NCI-H187 (cell line): Measurements from ENCODE around the gene PNMA8A.
A peak's percentile ranks its signal among the peaks of the same experiment; 100 is the strongest.

Experiments
- DNase-seq, 2 experiments: peaks; one replicate each; lab custom pipeline; 2025; lab: John Stamatoyannopoulos, UW

PNMA8A gene

GRCh38 chr19:46492841-46493235 is 21.5 kb upstream of the PNMA8A start:
- no peak for DNase-seq

- DNase-seq = no peak
Observed at GRCh38 chr19:46491975-46492682, 20.8 kb upstream of the PNMA8A start.

GRCh38 chr19:46490774-46491173 is 19.4 kb upstream of the PNMA8A start:
- no peak for DNase-seq

- DNase-seq = no peak
Observed at GRCh38 chr19:46489445-46490272, 18.3 kb upstream of the PNMA8A start.

- no peak for DNase-seq
Observed at GRCh38 chr19:46488551-46488950, 17.2 kb upstream of the PNMA8A start.

- peak; percentile 38 to 63 for DNase-seq
Observed at GRCh38 chr19:46487802-46488445, 16.6 kb upstream of the PNMA8A start.

GRCh38 chr19:46487178-46487801 is 15.9 kb upstream of the PNMA8A start:
- no peak for DNase-seq

- no peak for DNase-seq
Observed at GRCh38 chr19:46486358-46486757, 15.0 kb upstream of the PNMA8A start.

GRCh38 chr19:46484656-46485055 is 13.3 kb upstream of the PNMA8A start:
- no peak for DNase-seq

GRCh38 chr19:46482631-46483030 is 11.3 kb upstream of the PNMA8A start:
- DNase-seq = no peak

- no peak for DNase-seq
Observed at GRCh38 chr19:46481947-46482346, 10.6 kb upstream of the PNMA8A start.

GRCh38 chr19:46481223-46481848 is 10.0 kb upstream of the PNMA8A start:
- DNase-seq = no peak

- DNase-seq = peak in 1 of 2 experiments; percentile 11
Observed at GRCh38 chr19:46480415-46480814, 9.1 kb upstream of the PNMA8A start.

- peak; percentile 18 to 60 for DNase-seq
Observed at GRCh38 chr19:46478356-46478986, 7.1 kb upstream of the PNMA8A start.

GRCh38 chr19:46475986-46476385 is 4.6 kb upstream of the PNMA8A start:
- no peak for DNase-seq

- DNase-seq = no peak
Observed at GRCh38 chr19:46474211-46474610, 2.8 kb upstream of the PNMA8A start.

- DNase-seq = no peak
Observed at GRCh38 chr19:46472592-46472991, 1.2 kb upstream of the PNMA8A start.

GRCh38 chr19:46471811-46472543 is 614 bp upstream of the PNMA8A start:
- DNase-seq = no peak

- no peak for DNase-seq
Observed at GRCh38 chr19:46470376-46470775, 987 bp downstream of the PNMA8A start.

- DNase-seq = no peak
Observed at GRCh38 chr19:46469541-46470185, 1.7 kb downstream of the PNMA8A start.
